MCF 10A (cell line): ENCODE data around the gene USH2A. TPM values are rescaled to one million over a fixed set of nuclear protein-coding genes. Genes with fewer than 3 reads are reported as not detected.

Experiments used
- BruUV-seq: library from RNA; stranded (reverse); fragments of 400-500 nt; replicated peaks from 2 replicates; lab custom pipeline; 2021; lab: Mats Ljungman, UMichigan
- CTCF ChIA-PET: fragments of 300-600 bp; sonication (Branson Sonifier 250); formaldehyde crosslinking; extraction: SDS; loops from one replicate; lab custom pipeline; 2021; ENCODE audit warnings: antibody characterized with exemption, inconsistent platforms; lab: Yijun Ruan, JAX
- POLR2A ChIA-PET: fragments of 300-600, 350-650 bp; sonication (Branson Sonifier 250); formaldehyde crosslinking; extraction: SDS; loops from one replicate; lab custom pipeline; 2020; ENCODE audit warnings: antibody characterized with exemption, inconsistent platforms; lab: Yijun Ruan, JAX
- DNase-seq: peaks from one replicate; pipeline ENCODE4 v3.0.0-alpha.2; 2018; ENCODE audit not compliant: unreplicated experiment
- H3K27ac Mint-ChIP-seq: one replicate; pipeline ENCODE4 v1.8.0; 2022; ENCODE audit warnings: mild to moderate bottlenecking, low read depth, mixed read lengths; ENCODE audit not compliant: unreplicated experiment
- H3K27me3 Mint-ChIP-seq: one replicate; pipeline ENCODE4 v1.8.0; 2022; ENCODE audit warnings: mixed read lengths; ENCODE audit not compliant: insufficient read depth, unreplicated experiment
- H3K36me3 Mint-ChIP-seq: one replicate; pipeline ENCODE4 v1.8.0; 2022; ENCODE audit warnings: mild to moderate bottlenecking, moderate library complexity, mixed read lengths; ENCODE audit not compliant: insufficient read depth, unreplicated experiment
- H3K4me1 Mint-ChIP-seq: one replicate; pipeline ENCODE4 v1.8.0; 2022; ENCODE audit warnings: mixed read lengths; ENCODE audit not compliant: insufficient read depth, unreplicated experiment
- H3K4me3 Mint-ChIP-seq: one replicate; pipeline ENCODE4 v1.8.0; 2022; ENCODE audit warnings: mild to moderate bottlenecking, moderate library complexity, mixed read lengths; ENCODE audit not compliant: unreplicated experiment
- H3K9me3 Mint-ChIP-seq: one replicate; pipeline ENCODE4 v1.8.0; 2022; ENCODE audit warnings: mixed read lengths; ENCODE audit not compliant: unreplicated experiment
- intact Hi-C: fragments of 100-400 bp; cut with micrococcal nuclease; formaldehyde crosslinking; loops from 2 replicates; pipeline ENCODE4 v1.14.1; 2022
- total RNA-seq: library from RNA; stranded (reverse); gene quantifications from 2 replicates; pipeline ENCODE4 v1.2.3, GENCODE V29; 2022
- TF ChIP-seq, protein P1 (sequence below): fragments of 200-600 bp; IDR thresholded peaks from one replicate; pipeline ENCODE4 v1.8.0; 2022; ENCODE audit warnings: antibody characterized with exemption, mild to moderate bottlenecking; ENCODE audit not compliant: unreplicated experiment

USH2A gene
- total RNA-seq, 1 experiment from 2014 or later = not detected

DNA sequence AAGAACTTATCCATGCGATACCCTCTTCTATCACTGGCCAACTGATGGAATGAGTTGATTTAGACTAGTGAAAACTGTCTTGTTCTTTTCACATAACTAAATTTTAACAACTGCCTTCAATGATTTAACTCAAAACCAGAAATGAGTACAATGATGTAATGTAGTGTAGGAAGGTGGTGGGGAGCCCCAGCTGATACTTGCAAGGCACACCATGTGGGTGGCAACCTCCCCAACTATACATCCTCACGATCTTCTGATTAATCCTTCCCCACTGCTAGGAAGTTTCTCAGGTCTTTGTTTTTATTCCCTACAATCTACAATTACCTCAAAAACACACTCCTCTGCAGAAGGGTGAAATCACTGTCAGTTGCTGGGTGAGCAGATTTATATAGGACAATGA lies 755.5 kb downstream of the USH2A start:
- Mint-ChIP-seq H3K9me3 (no peaks in the 10 kb centered on the region), H3K27me3 (peaks cover 15% of the 10 kb centered on the region), H3K36me3 (no peaks in the 10 kb centered on the region), H3K4me3 (no peak overlapping the region), H3K27ac (no peak overlapping the region), H3K4me1 (no peaks in the 10 kb centered on the region)
- ChIA-PET POLR2A (no interaction called here), CTCF (interaction anchor here (0.5 to 3.2 kb wide), 3 partner anchors 10 to 554 kb away, joined by 3 to 10 read pairs (median 4); no protein-coding TSS in a partner anchor)
- DNase-seq = no peak
- intact Hi-C loops = no loop called here
- no TSS peak for BruUV-seq
- TF ChIP-seq, protein P1, sequence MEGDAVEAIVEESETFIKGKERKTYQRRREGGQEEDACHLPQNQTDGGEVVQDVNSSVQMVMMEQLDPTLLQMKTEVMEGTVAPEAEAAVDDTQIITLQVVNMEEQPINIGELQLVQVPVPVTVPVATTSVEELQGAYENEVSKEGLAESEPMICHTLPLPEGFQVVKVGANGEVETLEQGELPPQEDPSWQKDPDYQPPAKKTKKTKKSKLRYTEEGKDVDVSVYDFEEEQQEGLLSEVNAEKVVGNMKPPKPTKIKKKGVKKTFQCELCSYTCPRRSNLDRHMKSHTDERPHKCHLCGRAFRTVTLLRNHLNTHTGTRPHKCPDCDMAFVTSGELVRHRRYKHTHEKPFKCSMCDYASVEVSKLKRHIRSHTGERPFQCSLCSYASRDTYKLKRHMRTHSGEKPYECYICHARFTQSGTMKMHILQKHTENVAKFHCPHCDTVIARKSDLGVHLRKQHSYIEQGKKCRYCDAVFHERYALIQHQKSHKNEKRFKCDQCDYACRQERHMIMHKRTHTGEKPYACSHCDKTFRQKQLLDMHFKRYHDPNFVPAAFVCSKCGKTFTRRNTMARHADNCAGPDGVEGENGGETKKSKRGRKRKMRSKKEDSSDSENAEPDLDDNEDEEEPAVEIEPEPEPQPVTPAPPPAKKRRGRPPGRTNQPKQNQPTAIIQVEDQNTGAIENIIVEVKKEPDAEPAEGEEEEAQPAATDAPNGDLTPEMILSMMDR = no peak

DNA sequence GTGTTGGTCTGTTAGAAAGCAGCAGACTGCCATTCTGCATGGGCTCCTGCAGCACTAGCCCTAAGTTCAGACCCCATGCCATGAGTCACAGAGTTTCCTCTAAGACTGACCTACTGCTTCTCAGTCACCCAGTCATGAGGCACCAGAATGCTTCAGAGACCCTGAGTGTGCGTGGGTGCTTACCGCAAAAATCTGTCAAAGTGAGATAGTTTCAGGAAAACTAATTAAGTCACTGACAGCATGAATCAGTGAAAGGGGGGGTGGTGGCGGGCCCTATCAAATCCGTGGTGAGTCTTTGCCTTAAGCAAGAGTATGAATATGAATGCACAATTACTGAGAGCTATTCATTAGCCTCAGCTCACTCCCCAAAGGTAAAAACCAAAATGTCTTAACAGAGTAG lies 758.0 kb downstream of the USH2A start:
- DNase-seq = peak; percentile 34
- Mint-ChIP-seq H3K4me1 (no peaks in the 10 kb centered on the region), H3K4me3 (no peak overlapping the region), H3K27me3 (peaks cover 15% of the 10 kb centered on the region), H3K36me3 (no peaks in the 10 kb centered on the region), H3K9me3 (no peaks in the 10 kb centered on the region), H3K27ac (no peak overlapping the region)
- intact Hi-C loops = no loop called here
- TF ChIP-seq, protein P1 = no peak
- POLR2A ChIA-PET = no interaction called here
- BruUV-seq = no TSS peak
- CTCF ChIA-PET = no interaction called here

DNA sequence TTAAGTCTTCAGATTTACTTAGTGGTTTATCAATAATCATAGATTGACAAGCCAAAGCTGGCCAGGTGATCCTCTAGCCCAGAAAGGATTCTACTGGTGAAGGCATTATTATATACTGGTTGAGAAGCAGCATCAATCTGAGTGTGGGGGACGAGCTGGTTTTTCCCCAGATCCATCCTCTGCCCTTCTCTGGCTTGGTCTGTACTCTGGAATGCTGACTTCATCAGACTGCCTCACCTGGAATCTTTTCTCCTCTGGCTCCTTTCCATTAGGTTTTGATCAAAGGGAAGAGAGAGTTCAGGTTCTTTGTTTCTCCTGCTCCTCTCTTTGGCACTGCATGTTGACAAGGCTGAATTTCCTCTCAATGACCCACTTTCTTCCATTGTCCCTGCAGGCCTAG lies 762.2 kb downstream of the USH2A start:
- no peak for DNase-seq
- intact Hi-C loops = no loop called here
- Mint-ChIP-seq H3K9me3 (no peaks in the 10 kb centered on the region), H3K4me1 (no peaks in the 10 kb centered on the region), H3K27me3 (peaks cover 33% of the 10 kb centered on the region), H3K4me3 (no peak overlapping the region), H3K36me3 (no peaks in the 10 kb centered on the region), H3K27ac (no peak overlapping the region)
- TF ChIP-seq, protein P1 = no peak
- ChIA-PET CTCF (interaction anchor here (0.9 to 1.0 kb wide), 2 partner anchors 16 to 122 kb away, joined by 3 read pairs; no protein-coding TSS in a partner anchor), POLR2A (interaction anchor here (0.5 to 0.7 kb wide), 2 partner anchors 59 to 217 kb away, joined by 3 read pairs; no protein-coding TSS in a partner anchor)
- no TSS peak for BruUV-seq

DNA sequence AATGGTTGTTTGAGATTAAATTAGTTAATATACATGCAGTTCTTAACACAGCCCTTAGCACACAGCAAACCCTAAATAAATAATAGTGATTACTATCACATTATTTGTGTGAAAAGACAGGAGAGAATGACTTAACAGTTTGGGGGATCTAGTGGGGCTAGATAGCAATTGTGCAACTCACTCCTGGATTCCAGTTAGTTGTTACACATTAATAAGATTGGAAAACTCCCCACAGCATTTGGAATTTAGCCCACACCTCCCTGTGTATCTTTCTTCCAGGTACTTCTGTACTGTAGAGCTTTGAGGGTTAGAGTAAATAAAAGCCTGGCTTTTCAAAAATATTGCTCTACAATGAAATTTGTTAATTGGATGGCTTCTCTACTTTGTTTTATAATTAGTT lies 763.0 kb downstream of the USH2A start:
- ChIA-PET POLR2A (interaction anchor here (0.5 kb wide), 1 partner anchor 216 kb away, joined by 3 read pairs; no protein-coding TSS in a partner anchor), CTCF (no interaction called here)
- TF ChIP-seq, protein P1 = no peak
- BruUV-seq = no TSS peak
- Mint-ChIP-seq H3K4me3 (no peak overlapping the region), H3K9me3 (no peaks in the 10 kb centered on the region), H3K27me3 (peaks cover 33% of the 10 kb centered on the region), H3K36me3 (no peaks in the 10 kb centered on the region), H3K27ac (no peak overlapping the region), H3K4me1 (no peaks in the 10 kb centered on the region)
- intact Hi-C loops = no loop called here
- no peak for DNase-seq
